Astrocyte (in vitro differentiated cells and primary cell): Measurements from ENCODE around the gene C12orf43. TPM values are rescaled to one million over a fixed set of nuclear protein-coding genes. Genes with fewer than 3 reads are reported as not detected.
"Not testable (repeated sequence)": the region's sequence is repeated elsewhere in the genome, so short reads cannot be mapped to it uniquely, and the experiment has no call there.

ENCODE experiments used
- DNase-seq: peaks from one replicate; pipeline ENCODE4 v3.0.0-alpha.2; 2010; ENCODE audit warnings: low read depth
- FAIRE-seq: peaks from 2 replicates; lab custom pipeline; 2011; peaks lifted over from hg19 to GRCh38; lab: Jason Lieb, UNC
- H2AFZ ChIP-seq: 2 replicates; pipeline ENCODE4 v1.6.0; 2012; ENCODE audit warnings: low read depth, low read length, inconsistent platforms
- H3K27ac ChIP-seq: 2 replicates; pipeline ENCODE4 v1.5.1; 2011; ENCODE audit warnings: low read depth, low read length, inconsistent platforms
- H3K27me3 ChIP-seq: 2 replicates; pipeline ENCODE4 v1.6.0; 2011; ENCODE audit warnings: low read length, inconsistent platforms; ENCODE audit not compliant: insufficient read depth
- H3K36me3 ChIP-seq: 2 replicates; pipeline ENCODE4 v1.5.1; 2011; ENCODE audit warnings: low read length, inconsistent platforms; ENCODE audit not compliant: insufficient read depth
- H3K4me1 ChIP-seq: 2 replicates; pipeline ENCODE4 v1.5.1; 2011; ENCODE audit warnings: low read length, inconsistent platforms; ENCODE audit not compliant: insufficient read depth
- H3K4me2 ChIP-seq: 2 replicates; pipeline ENCODE4 v1.6.0; 2012; ENCODE audit warnings: low read length, inconsistent platforms
- H3K4me3 ChIP-seq: 2 replicates; pipeline ENCODE4 v1.5.1; 2011; ENCODE audit warnings: low read depth, mild to moderate bottlenecking, low read length, inconsistent platforms; ENCODE audit not compliant: insufficient read depth
- H3K79me2 ChIP-seq: 2 replicates; pipeline ENCODE4 v1.6.0; 2012; ENCODE audit warnings: mild to moderate bottlenecking, low read length, inconsistent platforms; ENCODE audit not compliant: insufficient read depth
- H3K9ac ChIP-seq: 2 replicates; pipeline ENCODE4 v1.6.0; 2012; ENCODE audit warnings: mild to moderate bottlenecking, low read length, inconsistent platforms
- H3K9me3 ChIP-seq: 2 replicates; pipeline ENCODE4 v1.5.1; 2012; ENCODE audit warnings: low read depth, mild to moderate bottlenecking, low read length, inconsistent platforms; ENCODE audit not compliant: insufficient read depth
- H4K20me1 ChIP-seq: 2 replicates; pipeline ENCODE4 v1.6.0; 2012; ENCODE audit warnings: low read length, inconsistent platforms; ENCODE audit not compliant: insufficient read depth
- H3K27ac Mint-ChIP-seq: one replicate; pipeline ENCODE4 v1.8.0; 2021; ENCODE audit warnings: mild to moderate bottlenecking, mixed read lengths; ENCODE audit not compliant: unreplicated experiment
- H3K27me3 Mint-ChIP-seq: one replicate; pipeline ENCODE4 v1.8.0; 2021; ENCODE audit warnings: low read depth, mixed read lengths; ENCODE audit not compliant: unreplicated experiment
- H3K36me3 Mint-ChIP-seq: one replicate; pipeline ENCODE4 v1.8.0; 2021; ENCODE audit warnings: low read depth, mixed read lengths; ENCODE audit not compliant: unreplicated experiment
- H3K4me1 Mint-ChIP-seq: one replicate; pipeline ENCODE4 v1.8.0; 2021; ENCODE audit warnings: low read depth, mixed read lengths; ENCODE audit not compliant: unreplicated experiment
- H3K4me3 Mint-ChIP-seq: one replicate; pipeline ENCODE4 v1.8.0; 2021; ENCODE audit warnings: mild to moderate bottlenecking, moderate library complexity, mixed read lengths; ENCODE audit not compliant: unreplicated experiment
- H3K9me3 Mint-ChIP-seq: one replicate; pipeline ENCODE4 v1.8.0; 2021; ENCODE audit warnings: mild to moderate bottlenecking, mixed read lengths; ENCODE audit not compliant: unreplicated experiment
- CTCF ChIP-seq: IDR thresholded peaks from 2 replicates; pipeline ENCODE4 v1.5.1; 2011; ENCODE audit warnings: low read depth, mild to moderate bottlenecking, inconsistent platforms, low read length, moderate library complexity; ENCODE audit not compliant: insufficient read depth
- EZH2 ChIP-seq: IDR thresholded peaks from 2 replicates; pipeline ENCODE4 v1.6.1; 2012; ENCODE audit warnings: mild to moderate bottlenecking, low read length, inconsistent platforms; ENCODE audit not compliant: insufficient read depth
- total RNA-seq: library from RNA; stranded (reverse); gene quantifications from 2 replicates; pipeline ENCODE4 v1.2.1, GENCODE V29; 2021

The C12orf43 gene
- total RNA-seq, 1 donor from 2014 or later: 16.2 TPM

GRCh38 chr12:121048442-121048841, 32.2 kb upstream of the C12orf43 start:
- Mint-ChIP-seq H3K4me1 (no peaks in the 10 kb centered on the region), H3K27ac (no peak overlapping the region), H3K9me3 (peaks cover 2% of the 10 kb centered on the region), H3K4me3 (no peak overlapping the region), H3K27me3 (peaks cover 42% of the 10 kb centered on the region), H3K36me3 (peaks cover 1% of the 10 kb centered on the region)
- Histone ChIP-seq H3K4me3 (no peak overlapping the region), H2AFZ (no peak overlapping the region), H3K27ac (no peak overlapping the region), H3K36me3 (no peaks in the 10 kb centered on the region), H3K4me1 (no peaks in the 10 kb centered on the region), H3K79me2 (no peaks in the 10 kb centered on the region), H3K27me3 (peaks cover 10% of the 10 kb centered on the region), H3K9me3 (no peaks in the 10 kb centered on the region), H3K4me2 (no peak overlapping the region), H3K9ac (no peak overlapping the region), H4K20me1 (no peaks in the 10 kb centered on the region)
- no peak for FAIRE-seq
- no peak for DNase-seq
- TF ChIP-seq CTCF (no peak), EZH2 (no peak)

DNA sequence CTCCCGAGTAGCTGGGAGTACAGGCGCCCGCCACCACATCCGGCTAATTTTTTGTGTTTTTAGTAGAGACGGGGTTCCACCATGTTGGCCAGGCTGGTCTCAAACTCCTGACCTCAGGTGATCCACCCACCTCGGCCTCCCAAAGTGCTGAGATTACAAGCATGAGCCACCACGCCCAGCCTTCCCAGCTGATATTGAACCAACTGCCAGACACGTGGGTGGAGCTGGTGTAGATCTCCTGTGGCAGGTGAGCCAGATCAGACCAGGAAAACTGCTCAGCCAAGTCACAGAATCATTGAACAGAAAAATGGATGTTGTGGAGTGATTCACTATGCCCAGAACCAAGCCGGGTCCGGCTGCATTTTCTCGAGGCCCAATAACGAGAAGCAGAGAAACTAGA, 31.1 kb upstream of the C12orf43 start:
- H4K20me1 ChIP-seq, DNase-seq, H3K9me3 ChIP-seq, H3K9me3 Mint-ChIP-seq, H2AFZ ChIP-seq, H3K4me3 Mint-ChIP-seq, H3K9ac ChIP-seq, H3K4me1 ChIP-seq, H3K4me3 ChIP-seq, H3K4me2 ChIP-seq, H3K27ac Mint-ChIP-seq, FAIRE-seq, H3K36me3 Mint-ChIP-seq, H3K79me2 ChIP-seq, H3K27ac ChIP-seq, H3K36me3 ChIP-seq, H3K4me1 Mint-ChIP-seq: not testable (repeated sequence)
- H3K27me3 Mint-ChIP-seq: peaks cover 51% of the 10 kb centered on the region
- H3K27me3 ChIP-seq: peaks cover 10% of the 10 kb centered on the region

- Histone ChIP-seq H3K4me1 (no peaks in the 10 kb centered on the region), H2AFZ (no peak overlapping the region), H3K4me3 (no peak overlapping the region), H3K27me3 (peaks cover 7% of the 10 kb centered on the region), H4K20me1 (no peaks in the 10 kb centered on the region), H3K79me2 (no peaks in the 10 kb centered on the region), H3K36me3 (no peaks in the 10 kb centered on the region), H3K9me3 (no peaks in the 10 kb centered on the region), H3K27ac (no peak overlapping the region), H3K9ac (no peak overlapping the region), H3K4me2 (no peak overlapping the region)
- no peak for FAIRE-seq
- no peak for DNase-seq
- Mint-ChIP-seq H3K4me3 (no peak overlapping the region), H3K4me1 (no peaks in the 10 kb centered on the region), H3K36me3 (no peaks in the 10 kb centered on the region), H3K27ac (no peak overlapping the region), H3K27me3 (peaks cover 44% of the 10 kb centered on the region), H3K9me3 (peaks cover 4% of the 10 kb centered on the region)
- no peak for TF ChIP-seq CTCF
- no peak for TF ChIP-seq EZH2
These were observed 26.8 kb upstream of the C12orf43 start for GRCh38 chr12:121043067-121043466.
